Measurements from ENCODE around the gene PIBF1.

Gene PIBF1

GRCh38 chr13:72820156-72820897 is 38.4 kb downstream of the PIBF1 start:
- ChIA-PET CTCF (interaction anchor here (1.2 to 1.8 kb wide), 6 partner anchors 11 to 589 kb away, joined by 3 to 4 read pairs (median 4); no protein-coding TSS in a partner anchor), POLR2A (no interaction called here)
- TF ChIP-seq CTCF (IDR thresholded peaks at IDR 0.05; ENCODE audit: control extremely low read depth, extremely low read depth, low read depth, missing control alignments) = no peak
- no peak for DNase-seq (ENCODE audit: extremely low spot score)

DNA sequence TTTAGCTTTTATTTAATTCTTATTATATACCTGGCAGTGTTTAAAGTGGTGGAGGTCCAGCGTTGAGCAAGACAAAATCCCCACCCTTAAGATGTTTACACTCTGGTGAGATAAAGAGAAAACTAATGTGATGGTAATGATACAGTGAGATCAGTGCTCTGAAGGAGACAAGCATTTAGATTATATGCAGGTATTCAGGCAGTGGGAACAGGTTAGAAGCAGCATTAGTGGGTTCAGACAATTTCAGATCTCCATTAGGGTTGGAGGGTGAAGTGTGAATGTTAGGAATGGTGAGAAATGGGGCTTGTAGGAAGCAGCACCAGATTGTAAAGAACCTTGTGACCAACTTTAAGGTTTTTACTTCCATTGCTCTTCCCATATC is 39.0 kb downstream of the PIBF1 start:
- no peak for DNase-seq (ENCODE audit: extremely low spot score)
- TF ChIP-seq CTCF (IDR thresholded peaks at IDR 0.05; ENCODE audit: control extremely low read depth, extremely low read depth, low read depth, missing control alignments) = no peak
- POLR2A ChIA-PET = no interaction called here
- CTCF ChIA-PET = interaction anchor here (1.2 to 1.8 kb wide), 4 partner anchors 12 to 589 kb away, joined by 3 to 4 read pairs (median 4); no protein-coding TSS in a partner anchor

DNA sequence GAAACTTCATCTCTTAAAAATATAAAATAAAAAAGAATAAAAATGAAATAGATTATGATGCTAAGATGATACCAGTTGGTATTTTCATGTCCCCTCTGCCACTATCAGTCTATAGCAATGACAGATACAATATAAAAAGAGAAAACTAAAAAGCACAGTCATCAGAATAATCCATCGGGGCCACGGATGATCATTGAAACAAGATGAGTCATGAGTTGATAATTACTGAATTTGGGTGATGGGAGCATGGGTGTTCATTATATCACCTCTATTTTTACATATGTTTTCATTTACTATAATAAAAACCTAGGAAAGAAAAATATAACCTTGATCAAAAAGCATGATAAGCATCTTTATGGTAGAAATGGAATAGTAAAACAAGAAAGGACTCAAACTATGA is 41.1 kb downstream of the PIBF1 start:
- CTCF ChIA-PET = no interaction called here
- TF ChIP-seq CTCF (IDR thresholded peaks at IDR 0.05; ENCODE audit: control extremely low read depth, extremely low read depth, low read depth, missing control alignments) = no peak

DNA sequence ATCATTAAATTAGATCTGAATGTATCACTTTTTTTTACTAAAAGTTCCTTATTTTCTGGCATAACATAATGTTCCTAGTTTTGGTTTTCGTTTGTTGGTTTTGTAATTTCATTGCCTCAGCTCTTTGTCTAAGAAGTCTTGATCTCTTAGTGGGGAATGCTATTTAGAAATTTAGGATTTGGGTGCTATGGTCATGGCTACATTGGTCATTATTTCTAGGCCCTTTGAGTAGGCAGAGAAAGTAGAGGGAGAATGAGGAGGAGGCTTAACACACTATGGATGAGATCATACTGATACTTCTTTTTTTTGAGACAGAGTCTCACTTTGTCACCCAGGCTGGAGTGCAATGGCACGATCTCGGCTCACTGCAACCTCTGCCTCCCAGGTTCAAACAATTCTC is 41.8 kb downstream of the PIBF1 start:
- POLR2A ChIA-PET = no interaction called here

More for the DNA sequence above, 41.1 kb downstream of the PIBF1 start:
- POLR2A ChIA-PET = no interaction called here
- DNase-seq (ENCODE audit: extremely low spot score) = no peak

GRCh38 chr13:72834601-72835000 is 52.7 kb downstream of the PIBF1 start:
- TF ChIP-seq CTCF (IDR thresholded peaks at IDR 0.05; ENCODE audit: control extremely low read depth, extremely low read depth, low read depth, missing control alignments) = no peak
- ChIA-PET POLR2A (no interaction called here), CTCF (no interaction called here)
- DNase-seq (ENCODE audit: extremely low spot score) = no peak

More for the DNA sequence above, 41.8 kb downstream of the PIBF1 start:
- CTCF ChIA-PET = no interaction called here
- no peak for DNase-seq (ENCODE audit: extremely low spot score)
- no peak for TF ChIP-seq CTCF (IDR thresholded peaks at IDR 0.05; ENCODE audit: control extremely low read depth, extremely low read depth, low read depth, missing control alignments)

- POLR2A ChIA-PET = interaction anchor here (0.7 kb wide), 1 partner anchor 1482 kb away, joined by 4 read pairs; no protein-coding TSS in a partner anchor
- peak; percentile 68 for TF ChIP-seq CTCF (IDR thresholded peaks at IDR 0.05; ENCODE audit: control extremely low read depth, extremely low read depth, low read depth, missing control alignments)
- DNase-seq (ENCODE audit: extremely low spot score) = peak; percentile 57
- CTCF ChIA-PET = interaction anchor here (0.7 to 2.6 kb wide), 14 partner anchors 9 to 871 kb away, joined by 3 to 10 read pairs (median 5); partner anchors contain the start of gene KLF5
Observed at GRCh38 chr13:72839831-72840426, 58.0 kb downstream of the PIBF1 start.

Data from GM10248 (cell line).